Keratinocyte (primary cell): ENCODE measurements around the gene PRRC2C.

Source experiments
- EZH2 ChIP-seq: IDR thresholded peaks from one replicate; pipeline ENCODE4 v1.6.1; 2012; ENCODE audit warnings: inconsistent platforms, mild to moderate bottlenecking, low read length, moderate library complexity
- TF ChIP-seq, protein P1 (sequence below), 3 experiments: IDR thresholded peaks in 1 of 3; conservative IDR thresholded peaks in 1 of 3; optimal IDR thresholded peaks in 1 of 3; 2 replicates in 2 of 3; 3 replicates in 1 of 3; pipeline versions ENCODE3 to v1.5.1; 2011; ENCODE audit warnings: low read length in 3 of 3, mild to moderate bottlenecking in 3 of 3, moderate library complexity in 2 of 3, control low read depth in 1 of 3, inconsistent platforms in 1 of 3; ENCODE audit not compliant: insufficient read depth in 2 of 3; ENCODE audit errors: extremely low read depth in 1 of 3

- TF ChIP-seq, protein P1, sequence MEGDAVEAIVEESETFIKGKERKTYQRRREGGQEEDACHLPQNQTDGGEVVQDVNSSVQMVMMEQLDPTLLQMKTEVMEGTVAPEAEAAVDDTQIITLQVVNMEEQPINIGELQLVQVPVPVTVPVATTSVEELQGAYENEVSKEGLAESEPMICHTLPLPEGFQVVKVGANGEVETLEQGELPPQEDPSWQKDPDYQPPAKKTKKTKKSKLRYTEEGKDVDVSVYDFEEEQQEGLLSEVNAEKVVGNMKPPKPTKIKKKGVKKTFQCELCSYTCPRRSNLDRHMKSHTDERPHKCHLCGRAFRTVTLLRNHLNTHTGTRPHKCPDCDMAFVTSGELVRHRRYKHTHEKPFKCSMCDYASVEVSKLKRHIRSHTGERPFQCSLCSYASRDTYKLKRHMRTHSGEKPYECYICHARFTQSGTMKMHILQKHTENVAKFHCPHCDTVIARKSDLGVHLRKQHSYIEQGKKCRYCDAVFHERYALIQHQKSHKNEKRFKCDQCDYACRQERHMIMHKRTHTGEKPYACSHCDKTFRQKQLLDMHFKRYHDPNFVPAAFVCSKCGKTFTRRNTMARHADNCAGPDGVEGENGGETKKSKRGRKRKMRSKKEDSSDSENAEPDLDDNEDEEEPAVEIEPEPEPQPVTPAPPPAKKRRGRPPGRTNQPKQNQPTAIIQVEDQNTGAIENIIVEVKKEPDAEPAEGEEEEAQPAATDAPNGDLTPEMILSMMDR (optimal IDR thresholded peaks at IDR 0.05 in 1 of 3, IDR thresholded peaks at IDR 0.05 in 1 of 3, conservative IDR thresholded peaks at IDR 0.05 in 1 of 3; ENCODE audit: extremely low read depth in 1 of 3, insufficient read depth in 2 of 3, low read length in 3 of 3), result no peak
- TF ChIP-seq EZH2, result no peak
Observed at GRCh38 chr1:171438441-171438840, 46.9 kb upstream of the PRRC2C start.
